Dendritic cell treated with granulocyte-macrophage colony-stimulating factor and Interleukin-4, amounts not matched to agents 40 ng/mL and 50 ng/mL, for 4 days (primary cell): ENCODE results near the gene HSDL2.

ENCODE experiments used
- H3K27ac Mint-ChIP-seq: one replicate; pipeline ENCODE4 v1.8.0; 2022; ENCODE audit warnings: mild to moderate bottlenecking, mixed read lengths
- H3K27me3 Mint-ChIP-seq: one replicate; pipeline ENCODE4 v1.8.0; 2022; ENCODE audit warnings: mild to moderate bottlenecking, mixed read lengths
- H3K36me3 Mint-ChIP-seq: one replicate; pipeline ENCODE4 v1.8.0; 2022; ENCODE audit warnings: low read depth, mixed read lengths
- H3K4me1 Mint-ChIP-seq: one replicate; pipeline ENCODE4 v1.8.0; 2022; ENCODE audit warnings: low read depth, mixed read lengths
- H3K4me3 Mint-ChIP-seq: one replicate; pipeline ENCODE4 v1.8.0; 2022; ENCODE audit warnings: mild to moderate bottlenecking, moderate library complexity, mixed read lengths
- H3K9me3 Mint-ChIP-seq: one replicate; pipeline ENCODE4 v1.8.0; 2022; ENCODE audit warnings: mixed read lengths
- intact Hi-C: fragments of 100-400 bp; cut with micrococcal nuclease; formaldehyde crosslinking; loops from one replicate; pipeline ENCODE4 v1.15.0; 2022

HSDL2 gene

DNA sequence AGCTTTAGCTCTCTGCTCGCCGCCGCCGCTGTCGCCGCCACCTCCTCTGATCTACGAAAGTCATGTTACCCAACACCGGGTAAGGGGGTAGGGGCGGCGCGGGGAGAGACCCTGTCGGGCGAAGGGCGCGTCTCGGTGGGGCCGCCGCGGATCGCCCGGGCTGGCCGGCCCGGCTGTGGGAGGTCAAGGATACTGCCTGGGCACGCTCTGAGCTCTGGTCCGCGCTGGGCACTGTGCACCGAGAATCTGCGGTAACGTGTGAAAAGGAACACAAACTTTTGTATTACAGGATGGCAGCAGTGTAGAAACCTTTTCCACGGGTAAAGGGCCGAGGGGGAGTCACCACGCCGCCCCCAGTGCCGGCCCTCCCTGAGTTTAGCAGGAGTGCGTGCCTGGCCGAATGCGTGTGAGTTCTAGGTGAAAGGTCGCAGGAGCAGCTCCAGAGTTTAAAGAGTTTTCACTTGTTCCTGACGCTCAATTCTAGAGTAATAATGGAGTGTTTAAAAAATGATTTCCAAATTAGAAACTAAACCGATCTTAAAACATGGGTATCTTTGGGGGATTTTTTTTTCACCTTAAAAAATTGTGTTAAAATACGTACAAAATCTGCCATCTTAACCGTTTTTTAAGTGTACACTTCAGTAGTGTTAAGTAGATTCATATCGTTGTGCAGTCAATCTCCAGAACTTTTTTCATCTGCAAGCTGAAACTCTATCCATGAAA, at the start of gene HSDL2:
TSS of gene HSDL2 (plus strand) at position 7 of the 723 bp plus-strand sequence. CDS start at position 63, 56 bp downstream.
- Mint-ChIP-seq H3K9me3 (no peaks in the 10 kb centered on the region), H3K4me3 (peak within 1 kb of the TSS; percentile 91), H3K27me3 (no peaks in the 10 kb centered on the region), H3K36me3 (peaks cover 11% of the 10 kb centered on the region), H3K27ac (peak within 1 kb of the TSS; percentile 98), H3K4me1 (peaks cover 56% of the 10 kb centered on the region)
- intact Hi-C loops: loop anchor here (5.0 kb wide), 1 partner anchor 337 kb away; the partner anchor contains the start of gene INIP

GRCh38 chr9:112331674-112331952, 48.3 kb upstream of the HSDL2 start:
- Mint-ChIP-seq H3K4me1 (peaks cover 25% of the 10 kb centered on the region), H3K9me3 (no peaks in the 10 kb centered on the region), H3K36me3 (peaks cover 17% of the 10 kb centered on the region), H3K27ac (peak overlapping the region; percentile 71), H3K27me3 (no peaks in the 10 kb centered on the region), H3K4me3 (peak overlapping the region; percentile 85)
- intact Hi-C loops: loop anchor here (10.0 kb wide), 1 partner anchor 237 kb away; no protein-coding TSS in a partner anchor

GRCh38 chr9:112332214-112332613, 47.7 kb upstream of the HSDL2 start:
- Mint-ChIP-seq H3K27me3 (peaks cover 3% of the 10 kb centered on the region), H3K4me1 (peaks cover 25% of the 10 kb centered on the region), H3K27ac (peak overlapping the region; percentile 85), H3K4me3 (peak overlapping the region; percentile 85), H3K9me3 (no peaks in the 10 kb centered on the region), H3K36me3 (peaks cover 17% of the 10 kb centered on the region)
- intact Hi-C loops: loop anchor here (2.0 to 10.0 kb wide), 2 partner anchors 237 to 435 kb away; partner anchors contain the start of gene UGCG

- Mint-ChIP-seq H3K9me3 (no peaks in the 10 kb centered on the region), H3K27me3 (peaks cover 3% of the 10 kb centered on the region), H3K36me3 (peaks cover 17% of the 10 kb centered on the region), H3K4me3 (peak overlapping the region; percentile 85), H3K27ac (peak overlapping the region; percentile 85), H3K4me1 (peaks cover 25% of the 10 kb centered on the region)
- intact Hi-C loops: loop anchor here (2.0 to 10.0 kb wide), 2 partner anchors 238 to 436 kb away; partner anchors contain the start of gene UGCG
These were observed 47.3 kb upstream of the HSDL2 start for GRCh38 chr9:112332674-112332976.

- Mint-ChIP-seq H3K27me3 (peaks cover 3% of the 10 kb centered on the region), H3K27ac (peak within 1 kb of the TSS; percentile 85), H3K36me3 (peaks cover 17% of the 10 kb centered on the region), H3K4me3 (peak within 1 kb of the TSS; percentile 86), H3K9me3 (no peaks in the 10 kb centered on the region), H3K4me1 (peaks cover 24% of the 10 kb centered on the region)
- intact Hi-C loops: loop anchor here (2.0 to 10.0 kb wide), 2 partner anchors 238 to 436 kb away; partner anchors contain the start of gene UGCG
These were observed 46.8 kb upstream of the HSDL2 start, which contains the start of gene PTBP3 for GRCh38 chr9:112332977-112333638. Gene PTBP3 (minus strand): TSS chr9:112333619. CDS start chr9:112297865, 35,754 bp downstream.

GRCh38 chr9:112333639-112334431, 46.1 kb upstream of the HSDL2 start:
- intact Hi-C loops: loop anchor here (2.0 to 10.0 kb wide), 2 partner anchors 239 to 437 kb away; partner anchors contain the start of gene UGCG
- Mint-ChIP-seq H3K9me3 (no peaks in the 10 kb centered on the region), H3K27me3 (peaks cover 3% of the 10 kb centered on the region), H3K4me3 (peak overlapping the region; percentile 86), H3K36me3 (peaks cover 11% of the 10 kb centered on the region), H3K4me1 (peaks cover 17% of the 10 kb centered on the region), H3K27ac (peak overlapping the region; percentile 85)

DNA sequence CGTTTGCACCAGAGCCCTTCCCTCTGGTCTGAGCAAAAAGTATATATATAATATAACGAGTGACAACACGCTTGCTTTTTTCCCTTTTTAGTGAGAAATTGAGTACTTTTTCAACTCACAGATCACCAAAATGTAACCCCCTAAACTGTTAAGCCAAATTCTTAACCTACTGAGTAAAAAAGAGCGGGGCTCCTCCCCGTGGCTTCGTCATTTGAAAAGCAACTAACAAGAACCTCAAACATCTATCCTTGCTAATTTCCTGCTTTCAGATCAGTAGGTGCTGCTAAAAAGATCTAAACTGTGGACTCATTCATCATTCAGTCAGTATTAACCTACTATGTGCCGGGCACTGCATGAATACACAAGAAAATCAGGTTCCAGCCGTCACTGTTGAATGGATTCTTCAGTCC, 45.5 kb upstream of the HSDL2 start:
- H3K4me3 Mint-ChIP-seq: peak overlapping the region; percentile 86
- H3K36me3 Mint-ChIP-seq: peaks cover 11% of the 10 kb centered on the region
- H3K27ac Mint-ChIP-seq: peak overlapping the region; percentile 85
- H3K27me3 Mint-ChIP-seq: peaks cover 3% of the 10 kb centered on the region
- intact Hi-C loops: loop anchor here (10.0 kb wide), 1 partner anchor 240 kb away; no protein-coding TSS in a partner anchor
- H3K9me3 Mint-ChIP-seq: no peaks in the 10 kb centered on the region
- H3K4me1 Mint-ChIP-seq: peaks cover 16% of the 10 kb centered on the region

DNA sequence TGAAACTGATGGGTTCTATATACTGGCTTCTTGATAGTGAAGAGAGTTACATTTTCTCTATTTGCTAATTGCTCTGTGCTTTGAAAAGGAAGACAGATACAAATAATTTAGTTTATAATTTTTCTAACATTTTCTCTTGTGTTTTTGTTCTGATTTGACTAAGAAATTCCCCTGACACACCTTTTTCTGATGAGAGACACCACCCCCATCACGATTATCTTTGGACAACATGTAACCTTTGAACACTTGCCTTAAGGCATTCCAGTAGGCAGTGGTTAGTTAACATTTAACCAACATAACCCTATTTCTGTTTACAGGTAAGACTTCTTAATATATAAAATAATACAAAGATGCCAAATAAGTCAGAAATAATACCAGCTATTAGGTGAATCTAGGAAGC, 42.4 kb upstream of the HSDL2 start:
- intact Hi-C loops: loop anchor here (10.0 kb wide), 1 partner anchor 243 kb away; no protein-coding TSS in a partner anchor
- no peak overlapping the region for H3K27ac Mint-ChIP-seq
- H3K4me3 Mint-ChIP-seq: no peak overlapping the region
- H3K27me3 Mint-ChIP-seq: peaks cover 3% of the 10 kb centered on the region
- H3K4me1 Mint-ChIP-seq: peaks cover 7% of the 10 kb centered on the region
- H3K9me3 Mint-ChIP-seq: no peaks in the 10 kb centered on the region
- H3K36me3 Mint-ChIP-seq: peaks cover 9% of the 10 kb centered on the region

DNA sequence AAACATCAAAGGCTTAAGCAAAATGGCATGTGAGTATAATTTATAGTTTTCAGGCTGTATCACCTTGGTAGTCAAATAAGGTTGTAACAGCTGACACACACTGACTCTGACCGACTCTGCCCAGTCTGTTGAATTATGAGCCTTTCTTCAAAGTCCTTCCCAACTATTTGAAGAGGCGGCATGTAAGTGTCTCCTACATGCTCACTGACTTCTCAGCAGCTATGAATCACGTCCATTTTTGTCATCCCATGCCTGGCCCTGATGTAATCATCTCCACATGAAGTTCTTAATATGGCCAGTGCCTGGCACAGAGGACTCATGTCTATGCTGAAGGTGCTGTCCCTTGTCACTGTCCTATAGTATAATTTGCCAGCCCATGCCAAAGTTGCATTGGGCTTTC, 41.3 kb upstream of the HSDL2 start:
- Mint-ChIP-seq H3K4me3 (no peak overlapping the region), H3K4me1 (peaks cover 7% of the 10 kb centered on the region), H3K27ac (no peak overlapping the region), H3K27me3 (peaks cover 3% of the 10 kb centered on the region), H3K36me3 (no peaks in the 10 kb centered on the region), H3K9me3 (no peaks in the 10 kb centered on the region)
- intact Hi-C loops: loop anchor here (10.0 kb wide), 1 partner anchor 244 kb away; no protein-coding TSS in a partner anchor

DNA sequence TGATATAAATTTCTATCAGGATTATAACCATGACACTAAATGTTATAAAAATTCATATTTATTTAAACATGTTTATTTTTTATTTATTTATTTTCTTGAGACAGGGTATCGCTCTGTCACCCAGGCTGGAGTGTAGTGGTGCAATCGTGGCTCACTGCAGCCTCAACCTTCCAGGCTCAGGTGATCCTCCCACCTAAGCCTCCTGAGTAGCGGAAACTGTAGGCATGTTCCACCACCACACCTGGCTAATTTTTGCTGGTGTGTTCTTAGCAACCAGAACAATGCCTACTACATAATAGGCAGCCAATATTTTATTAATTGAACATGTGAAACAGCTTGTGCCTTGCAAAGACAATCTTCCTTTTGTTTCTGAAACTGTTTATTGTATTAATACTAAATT, 40.0 kb upstream of the HSDL2 start:
- peaks cover 3% of the 10 kb centered on the region for H3K27me3 Mint-ChIP-seq
- no peak overlapping the region for H3K4me3 Mint-ChIP-seq
- intact Hi-C loops: loop anchor here (10.0 kb wide), 1 partner anchor 245 kb away; no protein-coding TSS in a partner anchor
- no peaks in the 10 kb centered on the region for H3K4me1 Mint-ChIP-seq
- H3K9me3 Mint-ChIP-seq: peaks cover 7% of the 10 kb centered on the region
- no peaks in the 10 kb centered on the region for H3K36me3 Mint-ChIP-seq
- H3K27ac Mint-ChIP-seq: no peak overlapping the region

GRCh38 chr9:112341730-112342129, 38.2 kb upstream of the HSDL2 start:
- H3K27me3 Mint-ChIP-seq: peaks cover 3% of the 10 kb centered on the region
- H3K4me1 Mint-ChIP-seq: no peaks in the 10 kb centered on the region
- H3K9me3 Mint-ChIP-seq: peaks cover 7% of the 10 kb centered on the region
- intact Hi-C loops: no loop called here
- no peak overlapping the region for H3K27ac Mint-ChIP-seq
- H3K36me3 Mint-ChIP-seq: no peaks in the 10 kb centered on the region
- H3K4me3 Mint-ChIP-seq: no peak overlapping the region

GRCh38 chr9:112348257-112349007, 31.5 kb upstream of the HSDL2 start:
- intact Hi-C loops: no loop called here
- Mint-ChIP-seq H3K36me3 (no peaks in the 10 kb centered on the region), H3K4me1 (peaks cover 12% of the 10 kb centered on the region), H3K4me3 (peak overlapping the region; percentile 67), H3K27me3 (peaks cover 6% of the 10 kb centered on the region), H3K9me3 (peaks cover 7% of the 10 kb centered on the region), H3K27ac (peak overlapping the region; percentile 38)

- intact Hi-C loops: no loop called here
- peaks cover 6% of the 10 kb centered on the region for H3K9me3 Mint-ChIP-seq
- peak overlapping the region; percentile 67 for H3K4me3 Mint-ChIP-seq
- no peaks in the 10 kb centered on the region for H3K36me3 Mint-ChIP-seq
- peaks cover 6% of the 10 kb centered on the region for H3K27me3 Mint-ChIP-seq
- H3K4me1 Mint-ChIP-seq: peaks cover 12% of the 10 kb centered on the region
- H3K27ac Mint-ChIP-seq: peak overlapping the region; percentile 38
These were observed 30.9 kb upstream of the HSDL2 start for GRCh38 chr9:112349008-112349333.
